Stomach (tissue), 9 donors: ENCODE results near the gene MAD2L2. TPM values are rescaled to one million over a fixed set of nuclear protein-coding genes. Genes with fewer than 3 reads are reported as not detected.

Source experiments
- DNase-seq, 2 donors: peaks; one replicate each; pipeline versions ENCODE4 v3.0.0 to v3.0.0-alpha.2; 2013 to 2019
- H3K27ac ChIP-seq, 5 donors: fragments of 200-600 bp in 4 of 5; sonication (generic) in 4 of 5; one replicate each; pipeline ENCODE4 v1.5.1; 2013 to 2019; ENCODE audit warnings: mild to moderate bottlenecking in 1 of 5, moderate library complexity in 1 of 5
- H3K27me3 ChIP-seq, 3 donors: fragments of 200-600 bp; sonication (generic); one replicate each; pipeline ENCODE4 v1.5.1; 2017 to 2019; ENCODE audit warnings: mixed run types in 1 of 3
- H3K36me3 ChIP-seq, 4 donors: fragments of 200-600 bp; sonication (generic); 1 replicate in 3 of 4; 2 replicates in 1 of 4; pipeline ENCODE4 v1.5.1; 2016 to 2019
- H3K4me1 ChIP-seq, 4 donors: fragments of 200-600 bp; sonication (generic); one replicate each; pipeline ENCODE4 v1.5.1; 2016 to 2019
- H3K4me3 ChIP-seq, 4 donors: fragments of 200-600 bp; sonication (generic) in 3 of 4; one replicate each; pipeline ENCODE4 v1.5.1; 2016 to 2019; ENCODE audit warnings: mild to moderate bottlenecking in 1 of 4
- H3K9me3 ChIP-seq, 4 donors: fragments of 200-600 bp; sonication (generic); one replicate each; pipeline ENCODE4 v1.5.1; 2016 to 2019
- EP300 ChIP-seq: sonication (generic); formaldehyde crosslinking; IDR thresholded peaks from one replicate; pipeline ENCODE4 v1.6.1; 2017; ENCODE audit warnings: antibody characterized with exemption
- POLR2A ChIP-seq, 4 donors: fragments of 450-650 bp; IDR thresholded peaks; one replicate each; pipeline ENCODE4 v1.6.1; 2016; ENCODE audit warnings: antibody characterized with exemption in 4 of 4, control low read depth in 2 of 4, mild to moderate bottlenecking in 1 of 4, moderate library complexity in 1 of 4
- POLR2AphosphoS5 ChIP-seq, 3 donors: sonication (generic); formaldehyde crosslinking; IDR thresholded peaks; one replicate each; pipeline ENCODE4 v1.6.1; 2016; ENCODE audit warnings: antibody characterized with exemption in 3 of 3
- WGBS, 5 donors: extraction: QIAGEN DNeasy Blood & Tissue Kit in 3 of 5; methylation state at CpG; one replicate each; pipeline versions ENCODE4 v1.1.5 to v1.1.7; 2013 to 2018; 5-methylcytosine and 5-hydroxymethylcytosine counted together
- intact Hi-C: fragments of 100-400 bp; cut with DNase I; formaldehyde crosslinking; loops from one replicate; pipeline ENCODE4 v1.15.1; 2023; ENCODE audit warnings: low total_unique reads
- polyA plus RNA-seq, 3 donors: library from polyadenylated mRNA; stranded (reverse); fragments of 200-250 nt; gene quantifications; one replicate each; pipeline ENCODE4 v1.2.3, GENCODE V29; 2013
- total RNA-seq, 5 donors: library from RNA; depleted of rRNA; stranded (reverse); fragments of >200 nt; gene quantifications; one replicate each; pipeline versions ENCODE4 v1.1.0 to v1.2.3, GENCODE V29; 2014 to 2016
- TF ChIP-seq, protein P1 (sequence below), 7 experiments: fragments of 450-650 bp in 4 of 7; fragments of 200-600 bp in 3 of 7; sonication (generic) in 3 of 7; IDR thresholded peaks; one replicate each; pipeline ENCODE4 v1.5.1; 2016 to 2019; ENCODE audit warnings: antibody characterized with exemption in 7 of 7, control low read depth in 2 of 7, mild to moderate bottlenecking in 1 of 7
- donor health status: healthy with polysubstance abuse.
- donor health status: Bipolar disorder and iron deficiency.
- donor health status: healthy.

Gene MAD2L2
- total and polyA plus RNA-seq, 8 donors = 7.2 to 54.4 (median 21.6) TPM

DNA sequence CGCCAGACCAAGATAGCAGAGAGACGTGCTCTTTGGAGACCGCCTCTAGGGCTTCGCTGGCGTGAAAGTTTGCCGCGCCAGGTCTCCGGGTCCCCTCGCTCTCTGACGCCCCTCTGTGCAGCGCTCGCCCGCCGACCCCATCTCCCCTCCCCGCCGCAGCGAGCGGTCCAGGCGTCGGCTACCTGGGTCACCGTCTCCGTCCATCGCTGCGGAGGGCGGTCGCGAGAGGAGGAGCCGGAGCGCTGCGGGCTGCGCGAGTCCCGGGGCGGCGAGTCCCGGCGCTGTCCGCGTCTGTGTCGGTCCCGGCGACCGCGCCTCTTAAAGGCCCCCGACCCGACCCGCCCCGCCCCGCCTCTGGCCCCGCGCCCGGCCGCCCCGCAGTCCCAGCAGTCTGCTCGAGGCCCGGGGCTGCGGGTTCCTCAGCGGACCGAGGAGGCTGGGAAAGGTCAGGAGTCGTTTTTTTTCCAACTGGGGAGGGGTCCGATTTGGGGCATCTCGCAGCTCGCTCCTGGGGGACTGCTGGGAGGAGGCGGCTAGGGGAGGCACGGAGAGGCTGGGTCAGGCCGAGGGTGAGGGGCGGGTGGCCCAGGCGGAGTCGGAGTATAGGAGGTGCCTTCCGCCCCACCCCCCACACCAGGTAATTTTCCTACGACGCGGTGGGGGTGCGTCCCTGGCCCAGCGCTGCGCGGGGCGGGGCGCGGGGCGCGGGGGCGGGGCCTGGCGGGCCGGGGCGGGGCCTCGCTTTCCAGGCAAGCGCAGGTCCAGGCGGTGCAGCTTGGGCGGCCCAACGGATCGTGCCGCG lies 26.6 kb downstream of the MAD2L2 start, which contains the start of the genes FBXO2 and FBXO44:
FBXO2 (minus strand) TSS at position 293 of the 802 bp plus-strand sequence; CDS start at position 204, 89 bp downstream.
FBXO44 (plus strand) TSS at position 741 of the 802 bp plus-strand sequence. CDS start 959 bp downstream, outside the sequence.
- Histone ChIP-seq H3K4me3 (peak within 1 kb of the TSS; percentile 74 to 86 (median 80)), H3K27me3 (peaks cover 0 to 27% (median 10%) of the 10 kb centered on the region in 3 donors), H3K27ac (peak within 1 kb of the TSS; percentile 65 to 88 (median 82)), H3K36me3 (peaks cover 0 to 18% (median 14%) of the 10 kb centered on the region in 4 donors), H3K9me3 (no peaks in the 10 kb centered on the region), H3K4me1 (peaks cover 37 to 48% (median 45%) of the 10 kb centered on the region in 4 donors)
- TF ChIP-seq, protein P1, sequence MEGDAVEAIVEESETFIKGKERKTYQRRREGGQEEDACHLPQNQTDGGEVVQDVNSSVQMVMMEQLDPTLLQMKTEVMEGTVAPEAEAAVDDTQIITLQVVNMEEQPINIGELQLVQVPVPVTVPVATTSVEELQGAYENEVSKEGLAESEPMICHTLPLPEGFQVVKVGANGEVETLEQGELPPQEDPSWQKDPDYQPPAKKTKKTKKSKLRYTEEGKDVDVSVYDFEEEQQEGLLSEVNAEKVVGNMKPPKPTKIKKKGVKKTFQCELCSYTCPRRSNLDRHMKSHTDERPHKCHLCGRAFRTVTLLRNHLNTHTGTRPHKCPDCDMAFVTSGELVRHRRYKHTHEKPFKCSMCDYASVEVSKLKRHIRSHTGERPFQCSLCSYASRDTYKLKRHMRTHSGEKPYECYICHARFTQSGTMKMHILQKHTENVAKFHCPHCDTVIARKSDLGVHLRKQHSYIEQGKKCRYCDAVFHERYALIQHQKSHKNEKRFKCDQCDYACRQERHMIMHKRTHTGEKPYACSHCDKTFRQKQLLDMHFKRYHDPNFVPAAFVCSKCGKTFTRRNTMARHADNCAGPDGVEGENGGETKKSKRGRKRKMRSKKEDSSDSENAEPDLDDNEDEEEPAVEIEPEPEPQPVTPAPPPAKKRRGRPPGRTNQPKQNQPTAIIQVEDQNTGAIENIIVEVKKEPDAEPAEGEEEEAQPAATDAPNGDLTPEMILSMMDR (IDR thresholded peaks at IDR 0.05) = no peak
- TF ChIP-seq POLR2A (IDR thresholded peaks at IDR 0.05) = no peak
- TF ChIP-seq EP300 = no peak
- TF ChIP-seq POLR2AphosphoS5 (IDR thresholded peaks at IDR 0.05) = peak in 1 of 3 donors; percentile 38
- intact Hi-C loops = no loop called here
- peak; percentile 80 to 81 for DNase-seq
- 2 to 19% (median 3%) methylated on average over 30 to 94 of the region's 94 CpGs; no CpG with 5 or more reads in 1 of the 5 donors for WGBS, 5 donors

DNA sequence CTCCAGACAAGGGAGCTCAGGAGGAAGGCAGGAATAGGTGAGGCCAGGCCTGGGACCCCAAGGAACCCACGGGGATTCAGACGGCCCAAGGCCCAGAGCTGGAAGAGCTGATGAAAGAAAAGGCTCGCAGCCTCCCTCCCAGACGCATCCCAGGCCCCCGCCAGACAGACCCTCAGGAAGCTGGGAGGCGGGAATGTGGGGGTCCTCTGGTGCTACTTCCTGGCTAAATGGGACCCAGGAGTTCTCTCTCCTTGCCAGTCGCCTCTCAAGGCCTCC lies 27.1 kb downstream of the MAD2L2 start:
- peaks cover 0 to 33% (median 15%) of the 10 kb centered on the region in 3 donors for H3K27me3 ChIP-seq
- TF ChIP-seq POLR2A (IDR thresholded peaks at IDR 0.05) (no peak), POLR2AphosphoS5 (IDR thresholded peaks at IDR 0.05) (no peak), EP300 (no peak)
- TF ChIP-seq, protein P1 (IDR thresholded peaks at IDR 0.05) = no peak
- peaks cover 0 to 15% (median 9%) of the 10 kb centered on the region in 4 donors for H3K36me3 ChIP-seq
- no peak for DNase-seq
- peak overlapping the region; percentile 74 to 86 (median 80) for H3K4me3 ChIP-seq
- H3K4me1 ChIP-seq = peaks cover 42 to 53% (median 50%) of the 10 kb centered on the region in 4 donors
- 20 to 55% (median 48%) methylated on average over 1 to 7 of the region's 7 CpGs; no CpG with 5 or more reads in 1 of the 5 donors for WGBS, 5 donors
- no peaks in the 10 kb centered on the region for H3K9me3 ChIP-seq
- intact Hi-C loops = no loop called here
- peak overlapping the region in 4 of 5 donors; percentile 80 to 88 (median 84) for H3K27ac ChIP-seq

DNA sequence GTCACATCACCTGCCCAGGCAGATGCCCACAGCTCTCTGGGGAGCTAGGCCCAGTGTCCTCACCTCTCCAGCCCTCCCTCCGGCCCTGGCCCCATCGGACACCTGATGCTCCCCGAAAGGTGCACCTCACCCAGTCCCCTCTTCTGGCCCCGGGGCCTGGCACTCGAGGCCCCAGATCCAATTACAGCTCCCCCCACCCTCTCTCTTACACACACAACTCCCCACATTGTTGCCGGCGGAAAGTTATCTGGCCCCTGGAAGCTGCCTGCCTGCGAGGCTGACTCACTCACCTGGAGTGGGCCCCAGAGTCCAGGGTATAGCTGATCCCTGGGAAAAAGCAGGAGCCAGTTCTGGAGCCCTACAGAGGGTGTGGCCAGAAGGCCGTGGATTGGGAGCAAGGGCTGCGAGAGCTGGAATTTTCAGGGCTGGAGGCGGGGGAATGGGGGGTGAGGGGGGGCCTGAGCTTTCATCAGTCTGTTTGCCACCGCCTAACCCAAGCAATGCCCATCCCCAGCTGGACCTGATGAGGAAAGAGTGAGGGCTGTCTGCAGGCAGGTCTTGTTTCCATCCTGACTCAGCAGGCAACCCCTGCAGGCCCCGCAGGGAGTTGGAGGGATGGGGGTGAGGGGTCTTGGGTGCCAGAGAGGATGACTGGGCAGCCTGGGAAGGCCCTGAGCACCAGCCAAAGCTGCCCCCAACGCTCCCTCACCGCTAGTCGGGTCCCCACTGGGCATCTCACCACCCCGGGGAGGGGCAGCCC lies 27.7 kb downstream of the MAD2L2 start:
- H3K9me3 ChIP-seq = no peaks in the 10 kb centered on the region
- H3K4me1 ChIP-seq = peaks cover 47 to 59% (median 55%) of the 10 kb centered on the region in 4 donors
- DNase-seq = peak; percentile 63 to 88
- peak overlapping the region; percentile 8 to 88 (median 82) for H3K27ac ChIP-seq
- intact Hi-C loops = no loop called here
- peaks cover 0 to 10% (median 3%) of the 10 kb centered on the region in 4 donors for H3K36me3 ChIP-seq
- TF ChIP-seq, protein P1 (IDR thresholded peaks at IDR 0.05) = no peak
- TF ChIP-seq POLR2AphosphoS5 (IDR thresholded peaks at IDR 0.05) = no peak
- TF ChIP-seq POLR2A (IDR thresholded peaks at IDR 0.05) = no peak
- TF ChIP-seq EP300 = no peak
- 47 to 73% (median 51%) methylated on average over 11 to 17 of the region's 17 CpGs for WGBS, 5 donors
- peak overlapping the region; percentile 74 to 86 (median 80) for H3K4me3 ChIP-seq
- peaks cover 0 to 38% (median 20%) of the 10 kb centered on the region in 3 donors for H3K27me3 ChIP-seq

DNA sequence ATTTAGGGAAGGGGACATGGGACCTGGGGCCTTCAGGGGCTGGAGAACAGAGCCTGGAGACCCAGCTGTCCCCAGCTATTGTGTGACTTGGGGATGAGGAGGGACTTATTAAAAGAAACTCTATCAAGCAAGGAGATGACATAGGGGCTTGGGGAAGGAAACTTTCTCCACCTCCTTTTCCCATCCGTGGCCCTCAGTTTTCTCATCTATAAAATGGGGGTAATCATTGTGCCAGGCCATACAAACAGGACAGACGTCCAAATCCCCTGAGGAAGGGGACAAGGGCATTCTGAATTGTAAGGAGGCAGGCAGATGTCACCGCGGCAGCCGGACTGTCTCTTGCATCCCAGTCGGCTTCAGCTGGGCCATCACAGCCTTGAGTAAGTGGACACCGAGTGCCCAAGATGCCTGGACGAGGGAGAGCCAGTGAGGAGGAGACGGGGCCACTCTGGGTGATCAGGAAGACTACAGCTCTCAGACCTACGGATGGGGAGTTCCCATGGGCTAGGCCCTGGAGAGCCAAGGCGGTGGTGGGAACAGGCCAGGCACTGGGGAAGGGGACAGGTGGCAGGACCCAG lies 28.7 kb downstream of the MAD2L2 start:
- H3K27me3 ChIP-seq = peaks cover 0 to 46% (median 20%) of the 10 kb centered on the region in 3 donors
- intact Hi-C loops = no loop called here
- no peak overlapping the region for H3K4me3 ChIP-seq

More for the DNA sequence above, 28.7 kb downstream of the MAD2L2 start:
- H3K4me1 ChIP-seq = peaks cover 51 to 63% (median 56%) of the 10 kb centered on the region in 4 donors
- no peaks in the 10 kb centered on the region for H3K9me3 ChIP-seq
- no peak for TF ChIP-seq EP300
- TF ChIP-seq POLR2A (IDR thresholded peaks at IDR 0.05) = no peak
- TF ChIP-seq, protein P1 (IDR thresholded peaks at IDR 0.05) = no peak
- no peak for TF ChIP-seq POLR2AphosphoS5 (IDR thresholded peaks at IDR 0.05)
- peak overlapping the region in 1 of 5 donors; percentile 88 for H3K27ac ChIP-seq
- peaks cover 0 to 8% (median 2%) of the 10 kb centered on the region in 4 donors for H3K36me3 ChIP-seq
- WGBS, 5 donors = 89 to 92% (median 90%) methylated on average over 11 of the region's 11 CpGs
- no peak for DNase-seq
